Measurements from ENCODE around the gene GPC6. TPM values are rescaled to one million over a fixed set of nuclear protein-coding genes. Genes with fewer than 3 reads are reported as not detected.

Gene GPC6
- polyA plus RNA-seq, 1 donor from 2014 or later = 9.0 TPM

GRCh38 chr13:94312511-94313216, 1086.1 kb downstream of the GPC6 start:
- Histone ChIP-seq H3K9ac (ENCODE audit: low read length) (peak overlapping the region; percentile 14), H3K79me2 (replicated peaks; ENCODE audit: insufficient read depth, low read length) (no peaks in the 10 kb centered on the region), H3K9me3 (ENCODE audit: low read length) (no peaks in the 10 kb centered on the region), H3K36me3 (ENCODE audit: insufficient read depth, low read length) (no peaks in the 10 kb centered on the region), H3F3A (ENCODE audit: insufficient read depth, low read length, poor library complexity, severe bottlenecking) (no peaks in the 10 kb centered on the region), H3K27ac (ENCODE audit: low read length) (peak overlapping the region; percentile 49), H3K9me2 (ENCODE audit: insufficient read depth, low read length) (no peaks in the 10 kb centered on the region), H3K27me3 (ENCODE audit: insufficient read depth, low read depth, low read length) (no peaks in the 10 kb centered on the region), H4K20me1 (ENCODE audit: insufficient read depth) (no peaks in the 10 kb centered on the region), H3K4me3 (ENCODE audit: low read length) (peak overlapping the region; percentile 20), H2AFZ (ENCODE audit: low read depth, low read length) (no peak overlapping the region), H3K4me2 (ENCODE audit: low read length) (no peak overlapping the region)
- TF ChIP-seq TAF1 (IDR thresholded peaks at IDR 0.05; ENCODE audit: low read depth) = no peak
- no peak for TF ChIP-seq REST (IDR thresholded peaks at IDR 0.05; ENCODE audit: borderline replicate concordance)
- TF ChIP-seq EZH2 (IDR thresholded peaks at IDR 0.05; ENCODE audit: borderline replicate concordance, insufficient read depth, low read length, poor library complexity, severe bottlenecking) = no peak
- TF ChIP-seq SMC3 (conservative IDR thresholded peaks at IDR 0.05; ENCODE audit: poor library complexity) = no peak
- TF ChIP-seq MXI1 (conservative IDR thresholded peaks at IDR 0.05; ENCODE audit: poor library complexity, severe bottlenecking) = no peak
- no peak for TF ChIP-seq EP300 (conservative IDR thresholded peaks at IDR 0.05; ENCODE audit: poor library complexity, severe bottlenecking)
- TF ChIP-seq RAD21 (conservative IDR thresholded peaks at IDR 0.05) = no peak
- TF ChIP-seq POLR2AphosphoS5 (IDR thresholded peaks at IDR 0.05) = no peak
- no peak for TF ChIP-seq CTCF (IDR thresholded peaks at IDR 0.05; ENCODE audit: poor library complexity, severe bottlenecking)

- no peak overlapping the region for H3K4me2 ChIP-seq (ENCODE audit: low read length)
- peak overlapping the region; percentile 20 for H3K4me3 ChIP-seq (ENCODE audit: low read length)
Observed at GRCh38 chr13:94313321-94313910, 1086.8 kb downstream of the GPC6 start.

More at GRCh38 chr13:94313321-94313910, 1086.8 kb downstream of the GPC6 start:
- H3F3A ChIP-seq (ENCODE audit: insufficient read depth, low read length, poor library complexity, severe bottlenecking) = no peaks in the 10 kb centered on the region
- no peaks in the 10 kb centered on the region for H3K36me3 ChIP-seq (ENCODE audit: insufficient read depth, low read length)
- H3K9me2 ChIP-seq (ENCODE audit: insufficient read depth, low read length) = no peaks in the 10 kb centered on the region
- no peaks in the 10 kb centered on the region for H3K27me3 ChIP-seq (ENCODE audit: insufficient read depth, low read depth, low read length)
- TF ChIP-seq POLR2AphosphoS5 (IDR thresholded peaks at IDR 0.05) = no peak
- no peak for TF ChIP-seq MXI1 (conservative IDR thresholded peaks at IDR 0.05; ENCODE audit: poor library complexity, severe bottlenecking)
- TF ChIP-seq EP300 (conservative IDR thresholded peaks at IDR 0.05; ENCODE audit: poor library complexity, severe bottlenecking) = no peak
- no peak for TF ChIP-seq RAD21 (conservative IDR thresholded peaks at IDR 0.05)
- no peak for TF ChIP-seq TAF1 (IDR thresholded peaks at IDR 0.05; ENCODE audit: low read depth)
- no peak for TF ChIP-seq CTCF (IDR thresholded peaks at IDR 0.05; ENCODE audit: poor library complexity, severe bottlenecking)
- no peak for TF ChIP-seq SMC3 (conservative IDR thresholded peaks at IDR 0.05; ENCODE audit: poor library complexity)
- TF ChIP-seq EZH2 (IDR thresholded peaks at IDR 0.05; ENCODE audit: borderline replicate concordance, insufficient read depth, low read length, poor library complexity, severe bottlenecking) = no peak
- no peak for TF ChIP-seq REST (IDR thresholded peaks at IDR 0.05; ENCODE audit: borderline replicate concordance)
- no peak overlapping the region for H3K9ac ChIP-seq (ENCODE audit: low read length)
- no peaks in the 10 kb centered on the region for H3K9me3 ChIP-seq (ENCODE audit: low read length)
- no peaks in the 10 kb centered on the region for H3K79me2 ChIP-seq (replicated peaks; ENCODE audit: insufficient read depth, low read length)
- H2AFZ ChIP-seq (ENCODE audit: low read depth, low read length) = no peak overlapping the region
- no peaks in the 10 kb centered on the region for H4K20me1 ChIP-seq (ENCODE audit: insufficient read depth)
- H3K27ac ChIP-seq (ENCODE audit: low read length) = peak overlapping the region; percentile 49

Measured in neural cell (in vitro differentiated cells).